HepG2 (cell line): ENCODE data around the gene ABCB10. TPM values are rescaled to one million over a fixed set of nuclear protein-coding genes. Genes with fewer than 3 reads are reported as not detected.

Experiments used
- ATAC-seq: fragments of 200-7000 bp; cut with Tn5 transposase; 3 replicates; pipeline ENCODE4 v1.9.1; 2020; ENCODE audit warnings: mild to moderate bottlenecking, moderate library complexity
- BruUV-seq: library from RNA; stranded (reverse); fragments of 400-500 nt; replicated peaks from 2 replicates; lab custom pipeline; 2021; lab: Mats Ljungman, UMichigan
- CTCF ChIA-PET: fragments of 300-600 bp; formaldehyde crosslinking; extraction: SDS; loops from one replicate; lab custom pipeline; 2021; ENCODE audit warnings: low total read pairs, inconsistent platforms, low intra/inter-chr PET ratio; lab: Yijun Ruan, JAX
- POLR2A ChIA-PET: fragments of 350-600 bp; sonication (Branson Sonifier 250); formaldehyde crosslinking; loops from one replicate; lab custom pipeline; 2020; ENCODE audit warnings: antibody characterized with exemption, inconsistent platforms; lab: Yijun Ruan, JAX
- DNase-seq: peaks from one replicate; pipeline ENCODE4 v3.0.0-alpha.2; 2015; ENCODE audit warnings: low spot score
- FAIRE-seq: peaks from 3 replicates; lab custom pipeline; 2011; peaks lifted over from hg19 to GRCh38; lab: Jason Lieb, UNC
- H2AFZ ChIP-seq: one replicate; pipeline ENCODE4 v1.6.1; 2011; ENCODE audit warnings: low read length, inconsistent platforms
- H3K27ac ChIP-seq: fragments of 300-600 bp; 3 replicates; pipeline ENCODE4 v1.8.0; 2011; ENCODE audit warnings: mixed run types, mild to moderate bottlenecking, mixed read lengths, low read length, inconsistent platforms; ENCODE audit not compliant: insufficient read depth; ENCODE audit errors: extremely low read length
- H3K27me3 ChIP-seq, 2 experiments: fragments of 200-600 bp in 1 of 2; 2 replicates in 1 of 2; 3 replicates in 1 of 2; pipeline versions ENCODE4 v1.6.0 to v1.8.0; 2011; ENCODE audit warnings: low read length in 2 of 2, mild to moderate bottlenecking in 2 of 2, moderate library complexity in 2 of 2, inconsistent platforms in 1 of 2; ENCODE audit not compliant: insufficient read depth in 2 of 2, control insufficient read depth in 1 of 2
- H3K36me3 ChIP-seq, 2 experiments: fragments of 200-600 bp in 1 of 2; replicated peaks in 1 of 2; 2 replicates in 1 of 2; 3 replicates in 1 of 2; pipeline versions ENCODE4 v1.5.1 to v1.8.0; 2011; ENCODE audit warnings: low read length in 2 of 2, inconsistent platforms in 1 of 2; ENCODE audit not compliant: insufficient read depth in 2 of 2, control insufficient read depth in 1 of 2
- H3K4me1 ChIP-seq: 2 replicates; pipeline ENCODE4 v1.5.1; 2012; ENCODE audit warnings: low read length, inconsistent platforms; ENCODE audit not compliant: insufficient read depth
- H3K4me2 ChIP-seq: 2 replicates; pipeline ENCODE4 v1.6.0; 2011; ENCODE audit warnings: low read depth, low read length, inconsistent platforms
- H3K4me3 ChIP-seq, 3 experiments: fragments of 200-600 bp in 1 of 3; sonication (generic), shearing (Covaris generic) in 1 of 3; replicated peaks in 1 of 3; 2 replicates each; pipeline ENCODE4 v1.5.1; 2011 to 2016; ENCODE audit warnings: low read length in 3 of 3, inconsistent platforms in 2 of 3, low read depth in 2 of 3, mild to moderate bottlenecking in 2 of 3, control low read depth in 1 of 3, mixed read lengths in 1 of 3; ENCODE audit not compliant: insufficient read depth in 1 of 3
- H3K79me2 ChIP-seq: one replicate; pipeline ENCODE4 v1.6.1; 2011; ENCODE audit warnings: low read length, inconsistent platforms; ENCODE audit not compliant: insufficient read depth
- H3K9ac ChIP-seq: 2 replicates; pipeline ENCODE4 v1.6.0; 2011; ENCODE audit warnings: mild to moderate bottlenecking, low read depth, low read length, inconsistent platforms; ENCODE audit not compliant: insufficient read depth
- H3K9me3 ChIP-seq: 2 replicates; pipeline ENCODE4 v1.5.1; 2012; ENCODE audit warnings: mild to moderate bottlenecking, low read length
- H4K20me1 ChIP-seq: 2 replicates; pipeline ENCODE4 v1.6.0; 2011; ENCODE audit warnings: inconsistent platforms, mild to moderate bottlenecking, low read length, moderate library complexity; ENCODE audit not compliant: insufficient read depth
- BCL6 ChIP-seq: IDR thresholded peaks from 2 replicates; pipeline ENCODE4 v1.6.1; 2016; ENCODE audit warnings: missing genetic modification reagents, missing compliant biosample characterization
- GMEB1 ChIP-seq: sonication (generic); formaldehyde crosslinking; IDR thresholded peaks from 2 replicates; pipeline ENCODE4 v1.5.1; 2020; ENCODE audit warnings: missing genetic modification reagents, mild to moderate bottlenecking, borderline replicate concordance
- KLF16 ChIP-seq, 2 experiments: sonication (generic) in 1 of 2; formaldehyde crosslinking in 1 of 2; IDR thresholded peaks; 2 replicates each; pipeline versions ENCODE4 v1.6.1 to v1.8.0; 2016 to 2023; ENCODE audit warnings: missing genetic modification reagents in 2 of 2, missing compliant biosample characterization in 1 of 2
- NFATC3 ChIP-seq: sonication (generic); formaldehyde crosslinking; IDR thresholded peaks from 2 replicates; pipeline ENCODE4 v1.5.1; 2020; ENCODE audit warnings: mild to moderate bottlenecking, missing genetic modification reagents
- PHF5A ChIP-seq: IDR thresholded peaks from one replicate; pipeline ENCODE4 v1.6.1; 2018; ENCODE audit warnings: low read depth, missing genetic modification reagents; ENCODE audit not compliant: unreplicated experiment
- SOX5 ChIP-seq: IDR thresholded peaks from 2 replicates; pipeline ENCODE4 v1.6.1; 2016; ENCODE audit warnings: borderline replicate concordance
- TARDBP ChIP-seq: sonication (generic); formaldehyde crosslinking; IDR thresholded peaks from 2 replicates; pipeline ENCODE4 v1.8.0; 2022; ENCODE audit warnings: mild to moderate bottlenecking, missing genetic modification reagents
- TEAD3 ChIP-seq: optimal IDR thresholded peaks from 2 replicates; pipeline ENCODE3; 2016; ENCODE audit warnings: borderline replicate concordance
- ZBTB37 ChIP-seq: sonication (generic); formaldehyde crosslinking; IDR thresholded peaks from 2 replicates; pipeline ENCODE4 v1.4.0; 2020; ENCODE audit warnings: mild to moderate bottlenecking, missing genetic modification reagents
- ZNF530 ChIP-seq: sonication (generic); formaldehyde crosslinking; IDR thresholded peaks from 2 replicates; pipeline ENCODE4 v1.5.0; 2020; ENCODE audit warnings: low read depth, mild to moderate bottlenecking, missing genetic modification reagents
- ZNF563 ChIP-seq: sonication (generic); formaldehyde crosslinking; IDR thresholded peaks from 2 replicates; pipeline ENCODE4 v1.8.0; 2022; ENCODE audit warnings: mild to moderate bottlenecking, moderate library complexity, missing genetic modification reagents
- WGBS: methylation state at CpG from one replicate; pipeline ENCODE4 v1.1.6; 2017; ENCODE audit warnings: low lambda C conversion rate; 5-methylcytosine and 5-hydroxymethylcytosine counted together
- in situ Hi-C: cut with HindIII; loops from 2 replicates; pipeline ENCODE4 v1.10.0; 2017; ENCODE audit warnings: low pct_unique_long_range_greater_than_20kb; ENCODE audit not compliant: extremely low pct_ligation_motif_present
- intact Hi-C: fragments of 100-400 bp; cut with micrococcal nuclease; formaldehyde crosslinking; loops from one replicate; pipeline ENCODE4 v1.10.0; 2022; ENCODE audit not compliant: unreplicated experiment
- polyA plus RNA-seq, 8 experiments: library from polyadenylated mRNA; depleted of rRNA in 3 of 8; stranded (reverse) in 7 of 8; unstranded in 1 of 8; fragments of >200 nt; fragmentation: Illumina TruSeq in 4 of 8; extraction: Trizol in 4 of 8; gene quantifications; 2 replicates each; pipeline versions ENCODE4 v1.2.1 to v1.2.3, GENCODE V29; 2011 to 2016; ENCODE audit warnings: low read depth in 4 of 8, missing spikeins in 1 of 8, mixed read lengths in 1 of 8; ENCODE audit not compliant: insufficient read depth in 1 of 8
- total RNA-seq, 5 experiments: library from RNA; depleted of rRNA; stranded (reverse); fragments of >200 nt; fragmentation: Illumina TruSeq; extraction: Trizol; gene quantifications; 2 replicates each; pipeline ENCODE4 v1.2.3, GENCODE V29; 2016; ENCODE audit warnings: low read depth in 1 of 5
- TF ChIP-seq, protein P1 (sequence below): sonication (generic); formaldehyde crosslinking; IDR thresholded peaks from 2 replicates; pipeline ENCODE4 v1.5.1; 2020; ENCODE audit warnings: mild to moderate bottlenecking, moderate library complexity, missing genetic modification reagents
- TF ChIP-seq, protein P2 (sequence below): sonication (generic); formaldehyde crosslinking; IDR thresholded peaks from 2 replicates; pipeline ENCODE4 v1.4.0; 2020; ENCODE audit warnings: mild to moderate bottlenecking, low read depth, missing genetic modification reagents
- TF ChIP-seq, protein P3 (sequence below): IDR thresholded peaks from 2 replicates; pipeline ENCODE4 v1.6.1; 2016; ENCODE audit warnings: missing compliant biosample characterization, missing genetic modification reagents, borderline replicate concordance
- TF ChIP-seq, protein P4 (sequence below): sonication (generic); formaldehyde crosslinking; IDR thresholded peaks from 2 replicates; pipeline ENCODE4 v1.5.0; 2020; ENCODE audit warnings: mild to moderate bottlenecking, missing genetic modification reagents, borderline replicate concordance

Gene ABCB10
- total and polyA plus RNA-seq, 2 of the 13 experiments (the other 11 are each of a cell fraction or from before 2014, with no cell fraction given): 11.2 to 28.9 TPM

- in situ Hi-C loops: no loop called here
- Histone ChIP-seq H3K27me3 (no peaks in the 10 kb centered on the region), H3K79me2 (no peaks in the 10 kb centered on the region), H2AFZ (no peak overlapping the region), H3K4me3 (no peak overlapping the region), H3K9ac (no peak overlapping the region), H3K9me3 (no peaks in the 10 kb centered on the region), H3K27ac (no peak overlapping the region), H3K4me2 (no peak overlapping the region), H4K20me1 (no peaks in the 10 kb centered on the region), H3K36me3 (peaks cover 0 to 16% of the 10 kb centered on the region in 2 experiments; a peak in 2 of 5 replicates), H3K4me1 (peaks cover 6% of the 10 kb centered on the region)
- CTCF ChIA-PET: no interaction called here
- 39% methylated on average over 8 of the region's 8 CpGs for WGBS
- BruUV-seq: no TSS peak
- DNase-seq: peak; percentile 69
- ATAC-seq: peak; percentile 95
- intact Hi-C loops: loop anchor here (1.0 kb wide), 1 partner anchor 256 kb away; no protein-coding TSS in a partner anchor
- POLR2A ChIA-PET: no interaction called here
- FAIRE-seq: peak; percentile 51
- TF ChIP-seq ZNF563 (CRISPR knock-in tag) (no peak), TARDBP (CRISPR knock-in tag) (no peak), SOX5 (no peak), KLF16 (CRISPR knock-in tag; IDR thresholded peaks at IDR 0.05) (no peak), PHF5A (CRISPR knock-in tag) (peak; percentile 37), BCL6 (peak; percentile 99), ZNF530 (no peak), ZBTB37 (CRISPR knock-in tag) (no peak), NFATC3 (no peak), GMEB1 (CRISPR knock-in tag) (no peak), TEAD3 (CRISPR knock-in tag) (no peak)
- TF ChIP-seq, protein P1, sequence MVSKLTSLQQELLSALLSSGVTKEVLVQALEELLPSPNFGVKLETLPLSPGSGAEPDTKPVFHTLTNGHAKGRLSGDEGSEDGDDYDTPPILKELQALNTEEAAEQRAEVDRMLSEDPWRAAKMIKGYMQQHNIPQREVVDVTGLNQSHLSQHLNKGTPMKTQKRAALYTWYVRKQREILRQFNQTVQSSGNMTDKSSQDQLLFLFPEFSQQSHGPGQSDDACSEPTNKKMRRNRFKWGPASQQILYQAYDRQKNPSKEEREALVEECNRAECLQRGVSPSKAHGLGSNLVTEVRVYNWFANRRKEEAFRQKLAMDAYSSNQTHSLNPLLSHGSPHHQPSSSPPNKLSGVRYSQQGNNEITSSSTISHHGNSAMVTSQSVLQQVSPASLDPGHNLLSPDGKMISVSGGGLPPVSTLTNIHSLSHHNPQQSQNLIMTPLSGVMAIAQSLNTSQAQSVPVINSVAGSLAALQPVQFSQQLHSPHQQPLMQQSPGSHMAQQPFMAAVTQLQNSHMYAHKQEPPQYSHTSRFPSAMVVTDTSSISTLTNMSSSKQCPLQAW (CRISPR knock-in tag): peak; percentile 40; the same call in 1 of the 2 replicates
- TF ChIP-seq, protein P2, sequence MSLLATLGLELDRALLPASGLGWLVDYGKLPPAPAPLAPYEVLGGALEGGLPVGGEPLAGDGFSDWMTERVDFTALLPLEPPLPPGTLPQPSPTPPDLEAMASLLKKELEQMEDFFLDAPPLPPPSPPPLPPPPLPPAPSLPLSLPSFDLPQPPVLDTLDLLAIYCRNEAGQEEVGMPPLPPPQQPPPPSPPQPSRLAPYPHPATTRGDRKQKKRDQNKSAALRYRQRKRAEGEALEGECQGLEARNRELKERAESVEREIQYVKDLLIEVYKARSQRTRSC (CRISPR knock-in tag): no peak
- TF ChIP-seq, protein P3, sequence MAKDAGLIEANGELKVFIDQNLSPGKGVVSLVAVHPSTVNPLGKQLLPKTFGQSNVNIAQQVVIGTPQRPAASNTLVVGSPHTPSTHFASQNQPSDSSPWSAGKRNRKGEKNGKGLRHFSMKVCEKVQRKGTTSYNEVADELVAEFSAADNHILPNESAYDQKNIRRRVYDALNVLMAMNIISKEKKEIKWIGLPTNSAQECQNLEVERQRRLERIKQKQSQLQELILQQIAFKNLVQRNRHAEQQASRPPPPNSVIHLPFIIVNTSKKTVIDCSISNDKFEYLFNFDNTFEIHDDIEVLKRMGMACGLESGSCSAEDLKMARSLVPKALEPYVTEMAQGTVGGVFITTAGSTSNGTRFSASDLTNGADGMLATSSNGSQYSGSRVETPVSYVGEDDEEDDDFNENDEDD: no peak
- TF ChIP-seq, protein P4, sequence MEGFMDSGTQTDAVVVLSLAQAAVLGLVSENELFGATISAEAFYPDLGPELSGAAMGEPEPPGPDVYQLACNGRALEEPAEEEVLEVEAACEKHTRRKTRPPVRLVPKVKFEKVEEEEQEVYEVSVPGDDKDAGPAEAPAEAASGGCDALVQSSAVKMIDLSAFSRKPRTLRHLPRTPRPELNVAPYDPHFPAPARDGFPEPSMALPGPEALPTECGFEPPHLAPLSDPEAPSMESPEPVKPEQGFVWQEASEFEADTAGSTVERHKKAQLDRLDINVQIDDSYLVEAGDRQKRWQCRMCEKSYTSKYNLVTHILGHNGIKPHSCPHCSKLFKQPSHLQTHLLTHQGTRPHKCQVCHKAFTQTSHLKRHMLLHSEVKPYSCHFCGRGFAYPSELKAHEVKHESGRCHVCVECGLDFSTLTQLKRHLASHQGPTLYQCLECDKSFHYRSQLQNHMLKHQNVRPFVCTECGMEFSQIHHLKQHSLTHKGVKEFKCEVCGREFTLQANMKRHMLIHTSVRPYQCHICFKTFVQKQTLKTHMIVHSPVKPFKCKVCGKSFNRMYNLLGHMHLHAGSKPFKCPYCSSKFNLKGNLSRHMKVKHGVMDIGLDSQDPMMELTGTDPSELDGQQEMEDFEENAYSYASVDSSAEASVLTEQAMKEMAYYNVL (CRISPR knock-in tag): no peak
These were observed 43.8 kb downstream of the ABCB10 start for GRCh38 chr1:229514578-229515275.
